ENCODE results near the gene ZNF664. TPM values are rescaled to one million over a fixed set of nuclear protein-coding genes. Genes with fewer than 3 reads are reported as not detected.

Gene ZNF664
- total and polyA plus RNA-seq, 9 of the 15 experiments (the other 6 are each of a cell fraction or from before 2014, with no cell fraction given), result 3.3 to 101 (median 63.6) TPM

DNA sequence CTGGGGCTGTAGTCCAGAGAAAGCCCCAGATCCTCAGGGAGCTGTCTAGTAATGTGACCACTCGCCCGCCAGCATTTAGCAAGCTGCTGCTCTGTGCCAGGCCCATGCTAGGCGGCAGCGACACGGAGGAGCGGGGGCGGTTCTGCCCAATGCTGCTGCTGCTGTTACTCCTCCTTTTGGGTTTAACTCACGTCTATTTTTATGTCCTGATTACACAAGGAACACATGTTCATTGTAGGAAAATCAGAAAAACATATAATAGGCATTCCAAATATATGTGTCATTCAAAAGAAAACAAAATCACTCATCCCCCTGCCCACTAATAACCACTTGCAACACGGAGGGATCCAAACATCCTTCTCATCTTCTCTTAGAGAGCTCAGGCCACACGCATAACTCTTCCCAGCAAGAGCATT is 30.8 kb upstream of the ZNF664 start:
- no peaks in the 10 kb centered on the region; the same call in 1 of the 2 replicates for H3K9me3 ChIP-seq (replicated peaks; ENCODE audit: control insufficient read depth, insufficient read depth, low read depth, low read length)
- BruUV-seq (replicated peaks), result no TSS peak
- no peaks in the 10 kb centered on the region for H3K79me2 ChIP-seq (ENCODE audit: control insufficient read depth, insufficient read depth, low read length)
- no peaks in the 10 kb centered on the region for H3K36me3 ChIP-seq (ENCODE audit: control insufficient read depth, insufficient read depth, low read length)
- intact Hi-C loops (cut with micrococcal nuclease) (no loop called here), in situ Hi-C loops (cut with MboI) (no loop called here)
- H3K27me3 ChIP-seq (ENCODE audit: control insufficient read depth in 2 of 2, insufficient read depth in 2 of 2, low read length in 2 of 2), result peaks cover 39 to 70% of the 10 kb centered on the region in 2 experiments; a peak in 4 of 5 replicates
- DNase-seq (ENCODE audit: extremely low read depth in 1 of 4, low spot score in 3 of 4), result no peak
- no peaks in the 10 kb centered on the region for H3K9me1 ChIP-seq (ENCODE audit: control insufficient read depth, insufficient read depth, low read length)
- H4K20me1 ChIP-seq (replicated peaks; ENCODE audit: control insufficient read depth, insufficient read depth, low read length), result peaks cover 4% of the 10 kb centered on the region; the same call in 1 of the 2 replicates
- no peak for FAIRE-seq
- no peak for TF ChIP-seq CEBPG (CRISPR knock-in tag; IDR thresholded peaks at IDR 0.05)
- TF ChIP-seq CEBPG (tag; conservative IDR thresholded peaks at IDR 0.05 in 1 of 2, IDR thresholded peaks at IDR 0.05 in 1 of 2), result no peak
- no peak for TF ChIP-seq ASH1L (IDR thresholded peaks at IDR 0.05; ENCODE audit: borderline replicate concordance, low read depth, partially characterized antibody)
- no peak for TF ChIP-seq NR2C1 (IDR thresholded peaks at IDR 0.05)
- no peak for TF ChIP-seq NR2C1 (tag; IDR thresholded peaks at IDR 0.05)
- no peak for TF ChIP-seq USF1 (CRISPR knock-in tag; IDR thresholded peaks at IDR 0.05)
- no peak for TF ChIP-seq HEY1 (CRISPR knock-in tag; IDR thresholded peaks at IDR 0.05; ENCODE audit: borderline replicate concordance)
- no peak for TF ChIP-seq PREB (CRISPR knock-in tag; IDR thresholded peaks at IDR 0.05)
- TF ChIP-seq VEZF1 (CRISPR knock-in tag; IDR thresholded peaks at IDR 0.05), result no peak
- TF ChIP-seq ZNF695 (CRISPR knock-in tag; IDR thresholded peaks at IDR 0.05), result no peak
- TF ChIP-seq GTF2F1 (IDR thresholded peaks at IDR 0.05; ENCODE audit: low read depth, low read length), result no peak
- no peak for TF ChIP-seq FOXA1 (IDR thresholded peaks at IDR 0.05; ENCODE audit: borderline replicate concordance)
- TF ChIP-seq FOXM1 (IDR thresholded peaks at IDR 0.05; ENCODE audit: low read depth), result no peak
- no peak for TF ChIP-seq FOXM1 (CRISPR knock-in tag; IDR thresholded peaks at IDR 0.05; ENCODE audit: low read depth)
- TF ChIP-seq MECOM (CRISPR knock-in tag; IDR thresholded peaks at IDR 0.05), result no peak
- no peak for TF ChIP-seq MAX (CRISPR knock-in tag; IDR thresholded peaks at IDR 0.05)
- no peak for TF ChIP-seq ZKSCAN1 (IDR thresholded peaks at IDR 0.05; ENCODE audit: low read depth, low read length)
- no peak for TF ChIP-seq E2F5 (CRISPR knock-in tag; IDR thresholded peaks at IDR 0.05)
- TF ChIP-seq SETDB1 (IDR thresholded peaks at IDR 0.05; ENCODE audit: low read length), result no peak
- no peak for TF ChIP-seq ZNF445 (CRISPR knock-in tag; IDR thresholded peaks at IDR 0.05; ENCODE audit: low read depth)
- H3K27ac ChIP-seq (ENCODE audit: extremely low read depth, low read depth, low read length), result no peak overlapping the region
- WGBS (ENCODE audit: insufficient coverage, low coverage, missing lambda C conversion rate), result 48% methylated on average over 10 of the region's 10 CpGs
- no peak for ATAC-seq
- ChIA-PET POLR2A (interaction anchor here (1.0 kb wide), 1 partner anchor 16 kb away, joined by 3 read pairs; no protein-coding TSS in a partner anchor), CTCF (ENCODE audit: low intra/inter-chr PET ratio) (no interaction called here)
- peaks cover 0 to 10% of the 10 kb centered on the region in 2 experiments; a peak in 2 of 5 replicates for H3K4me1 ChIP-seq (replicated peaks in 1 of 2; ENCODE audit: control insufficient read depth in 2 of 2, insufficient read depth in 2 of 2, low read length in 2 of 2)
- H3K4me3 ChIP-seq, result no peak overlapping the region
- no peak overlapping the region for H3K9ac ChIP-seq (ENCODE audit: insufficient read depth in 1 of 2, low read depth in 2 of 2, low read length in 2 of 2)
- H3K4me2 ChIP-seq (ENCODE audit: insufficient read depth, low read length), result no peak overlapping the region
- H2AFZ ChIP-seq (ENCODE audit: low read depth, low read length), result no peak overlapping the region
